Measurements from ENCODE around the gene BTBD7.

DNA sequence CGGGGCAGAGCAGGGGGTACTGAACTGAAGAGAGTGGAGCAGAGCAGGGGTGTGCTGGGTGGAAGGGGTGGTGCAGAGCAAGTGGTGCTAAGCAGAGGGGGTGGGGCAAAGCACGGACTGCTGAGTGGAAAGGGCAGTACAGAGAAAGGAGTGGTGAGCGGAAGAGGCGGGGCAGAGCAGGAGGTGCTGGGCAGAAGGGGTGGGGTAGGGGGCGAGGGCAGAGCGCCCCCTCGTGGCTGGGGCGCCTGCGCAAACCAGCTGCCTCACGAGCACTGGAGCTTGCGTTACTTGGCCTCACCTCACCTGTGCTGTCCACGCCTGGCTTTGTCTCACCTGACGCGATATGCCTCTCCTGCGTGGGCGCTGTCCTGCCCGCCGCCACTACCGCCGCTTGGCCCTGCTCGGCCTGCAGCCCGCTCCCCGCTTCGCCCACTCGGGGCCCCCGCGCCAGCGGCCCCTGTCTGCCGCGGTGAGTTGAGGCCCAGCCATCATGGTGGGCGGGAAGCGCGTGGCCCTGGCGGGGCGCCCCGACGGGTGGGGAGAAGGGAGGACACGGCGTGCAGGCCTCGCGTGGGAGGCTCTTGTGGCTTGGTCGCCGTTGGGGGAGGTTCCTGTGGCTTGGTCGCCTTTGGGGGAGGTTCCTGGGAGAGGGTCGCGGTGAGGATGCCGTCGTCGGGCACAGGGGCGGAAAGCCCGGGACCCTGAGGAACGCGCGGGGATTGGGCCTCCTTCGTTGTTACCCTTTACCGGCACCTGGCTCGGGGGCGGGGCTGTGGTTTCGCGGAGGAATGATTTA is 14.3 kb upstream of the BTBD7 start, which contains the start of gene COX8C:
- TF ChIP-seq, protein P1, sequence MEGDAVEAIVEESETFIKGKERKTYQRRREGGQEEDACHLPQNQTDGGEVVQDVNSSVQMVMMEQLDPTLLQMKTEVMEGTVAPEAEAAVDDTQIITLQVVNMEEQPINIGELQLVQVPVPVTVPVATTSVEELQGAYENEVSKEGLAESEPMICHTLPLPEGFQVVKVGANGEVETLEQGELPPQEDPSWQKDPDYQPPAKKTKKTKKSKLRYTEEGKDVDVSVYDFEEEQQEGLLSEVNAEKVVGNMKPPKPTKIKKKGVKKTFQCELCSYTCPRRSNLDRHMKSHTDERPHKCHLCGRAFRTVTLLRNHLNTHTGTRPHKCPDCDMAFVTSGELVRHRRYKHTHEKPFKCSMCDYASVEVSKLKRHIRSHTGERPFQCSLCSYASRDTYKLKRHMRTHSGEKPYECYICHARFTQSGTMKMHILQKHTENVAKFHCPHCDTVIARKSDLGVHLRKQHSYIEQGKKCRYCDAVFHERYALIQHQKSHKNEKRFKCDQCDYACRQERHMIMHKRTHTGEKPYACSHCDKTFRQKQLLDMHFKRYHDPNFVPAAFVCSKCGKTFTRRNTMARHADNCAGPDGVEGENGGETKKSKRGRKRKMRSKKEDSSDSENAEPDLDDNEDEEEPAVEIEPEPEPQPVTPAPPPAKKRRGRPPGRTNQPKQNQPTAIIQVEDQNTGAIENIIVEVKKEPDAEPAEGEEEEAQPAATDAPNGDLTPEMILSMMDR (conservative IDR thresholded peaks at IDR 0.05; ENCODE audit: low read depth, low read length) = no peak
- TF ChIP-seq POLR2A (IDR thresholded peaks at IDR 0.05; ENCODE audit: low read depth, low read length) = no peak
- TF ChIP-seq SMC3 (IDR thresholded peaks at IDR 0.05; ENCODE audit: low read depth, low read length) = no peak
- TF ChIP-seq RAD21 (IDR thresholded peaks at IDR 0.05; ENCODE audit: low read length) = no peak
- TF ChIP-seq, protein P2, sequence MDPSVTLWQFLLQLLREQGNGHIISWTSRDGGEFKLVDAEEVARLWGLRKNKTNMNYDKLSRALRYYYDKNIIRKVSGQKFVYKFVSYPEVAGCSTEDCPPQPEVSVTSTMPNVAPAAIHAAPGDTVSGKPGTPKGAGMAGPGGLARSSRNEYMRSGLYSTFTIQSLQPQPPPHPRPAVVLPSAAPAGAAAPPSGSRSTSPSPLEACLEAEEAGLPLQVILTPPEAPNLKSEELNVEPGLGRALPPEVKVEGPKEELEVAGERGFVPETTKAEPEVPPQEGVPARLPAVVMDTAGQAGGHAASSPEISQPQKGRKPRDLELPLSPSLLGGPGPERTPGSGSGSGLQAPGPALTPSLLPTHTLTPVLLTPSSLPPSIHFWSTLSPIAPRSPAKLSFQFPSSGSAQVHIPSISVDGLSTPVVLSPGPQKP (IDR thresholded peaks at IDR 0.05; ENCODE audit: borderline replicate concordance, low read depth, low read length) = no peak
- TF ChIP-seq CEBPB (IDR thresholded peaks at IDR 0.05; ENCODE audit: low read depth, low read length) = no peak
- TF ChIP-seq NFE2L2 (IDR thresholded peaks at IDR 0.05; ENCODE audit: low read depth, low read length) = no peak
- TF ChIP-seq, protein P3, sequence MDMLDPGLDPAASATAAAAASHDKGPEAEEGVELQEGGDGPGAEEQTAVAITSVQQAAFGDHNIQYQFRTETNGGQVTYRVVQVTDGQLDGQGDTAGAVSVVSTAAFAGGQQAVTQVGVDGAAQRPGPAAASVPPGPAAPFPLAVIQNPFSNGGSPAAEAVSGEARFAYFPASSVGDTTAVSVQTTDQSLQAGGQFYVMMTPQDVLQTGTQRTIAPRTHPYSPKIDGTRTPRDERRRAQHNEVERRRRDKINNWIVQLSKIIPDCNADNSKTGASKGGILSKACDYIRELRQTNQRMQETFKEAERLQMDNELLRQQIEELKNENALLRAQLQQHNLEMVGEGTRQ (IDR thresholded peaks at IDR 0.05; ENCODE audit: low read depth, low read length) = no peak
- TF ChIP-seq MAFK (IDR thresholded peaks at IDR 0.05; ENCODE audit: low read depth, low read length) = no peak
- no peak for TF ChIP-seq FOS (IDR thresholded peaks at IDR 0.05; ENCODE audit: low read depth, low read length)
- no peak for TF ChIP-seq MXI1 (IDR thresholded peaks at IDR 0.05; ENCODE audit: borderline replicate concordance, low read depth, low read length)
- no peak for TF ChIP-seq MAZ (IDR thresholded peaks at IDR 0.05; ENCODE audit: borderline replicate concordance, low read depth, low read length)
- TF ChIP-seq RCOR1 (IDR thresholded peaks at IDR 0.05; ENCODE audit: insufficient replicate concordance, low read length) = no peak

Measured in IMR-90 (cell line).